ENCODE results near the gene TMOD2.
"Not testable (repeated sequence)": the region's sequence is repeated elsewhere in the genome, so short reads cannot be mapped to it uniquely, and the experiment has no call there.

TMOD2 gene

DNA sequence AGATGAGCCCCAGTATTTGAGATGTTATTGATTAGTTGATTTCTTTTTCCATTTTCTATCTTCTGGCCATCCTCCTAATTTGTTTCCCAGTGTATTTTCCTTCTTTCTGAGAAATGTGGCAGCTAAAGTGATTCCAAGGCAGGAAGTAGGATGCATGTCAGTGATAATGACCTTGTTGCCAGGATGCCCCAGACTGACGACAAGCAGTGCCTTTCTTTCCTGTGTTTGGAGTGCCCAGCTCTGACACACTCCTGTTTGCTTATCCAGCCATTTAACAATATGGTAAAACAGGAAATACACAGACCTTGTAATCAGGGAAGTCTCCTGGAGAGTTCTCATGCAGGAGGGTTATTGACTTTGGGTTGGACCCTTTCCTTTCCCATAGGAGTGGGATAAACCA lies 20.4 kb downstream of the TMOD2 start:
- DNase-seq (ENCODE audit: low spot score in 2 of 2) (no peak), ATAC-seq (ENCODE audit: low read depth) (no peak)
- peaks cover 34% of the 10 kb centered on the region for H3K36me3 Mint-ChIP-seq
- H3K27me3 Mint-ChIP-seq: no peaks in the 10 kb centered on the region
- no peak overlapping the region for H3K27ac Mint-ChIP-seq
- H3K9me3 Mint-ChIP-seq: no peaks in the 10 kb centered on the region
- H3K4me1 Mint-ChIP-seq: peaks cover 17% of the 10 kb centered on the region
- H3K4me3 Mint-ChIP-seq: no peak overlapping the region

DNA sequence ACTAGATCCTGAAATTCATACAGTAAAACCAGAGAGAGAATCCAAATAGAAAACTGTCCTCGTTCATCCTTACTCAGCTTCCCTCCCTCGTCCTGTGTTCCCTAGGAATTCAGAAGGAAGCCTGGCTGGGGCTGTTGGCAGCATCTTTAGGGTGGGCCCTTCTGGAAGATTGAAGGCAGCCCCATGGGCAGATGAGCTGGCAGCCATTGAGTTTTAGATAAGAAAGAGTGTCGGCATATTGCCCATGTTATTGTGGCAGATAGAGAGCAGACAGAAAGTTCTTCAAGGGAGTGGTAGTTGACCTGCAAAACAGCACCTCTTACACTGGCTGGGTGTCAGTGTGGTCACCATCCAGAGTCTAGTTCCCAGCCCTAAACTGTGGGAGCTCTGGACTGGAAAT lies 23.5 kb downstream of the TMOD2 start:
- Mint-ChIP-seq H3K27ac (no peak overlapping the region), H3K4me3 (no peak overlapping the region), H3K9me3 (no peaks in the 10 kb centered on the region), H3K4me1 (peaks cover 9% of the 10 kb centered on the region), H3K27me3 (no peaks in the 10 kb centered on the region), H3K36me3 (peaks cover 27% of the 10 kb centered on the region)
- ATAC-seq (ENCODE audit: low read depth) (no peak), DNase-seq (ENCODE audit: low spot score in 2 of 2) (no peak)

DNA sequence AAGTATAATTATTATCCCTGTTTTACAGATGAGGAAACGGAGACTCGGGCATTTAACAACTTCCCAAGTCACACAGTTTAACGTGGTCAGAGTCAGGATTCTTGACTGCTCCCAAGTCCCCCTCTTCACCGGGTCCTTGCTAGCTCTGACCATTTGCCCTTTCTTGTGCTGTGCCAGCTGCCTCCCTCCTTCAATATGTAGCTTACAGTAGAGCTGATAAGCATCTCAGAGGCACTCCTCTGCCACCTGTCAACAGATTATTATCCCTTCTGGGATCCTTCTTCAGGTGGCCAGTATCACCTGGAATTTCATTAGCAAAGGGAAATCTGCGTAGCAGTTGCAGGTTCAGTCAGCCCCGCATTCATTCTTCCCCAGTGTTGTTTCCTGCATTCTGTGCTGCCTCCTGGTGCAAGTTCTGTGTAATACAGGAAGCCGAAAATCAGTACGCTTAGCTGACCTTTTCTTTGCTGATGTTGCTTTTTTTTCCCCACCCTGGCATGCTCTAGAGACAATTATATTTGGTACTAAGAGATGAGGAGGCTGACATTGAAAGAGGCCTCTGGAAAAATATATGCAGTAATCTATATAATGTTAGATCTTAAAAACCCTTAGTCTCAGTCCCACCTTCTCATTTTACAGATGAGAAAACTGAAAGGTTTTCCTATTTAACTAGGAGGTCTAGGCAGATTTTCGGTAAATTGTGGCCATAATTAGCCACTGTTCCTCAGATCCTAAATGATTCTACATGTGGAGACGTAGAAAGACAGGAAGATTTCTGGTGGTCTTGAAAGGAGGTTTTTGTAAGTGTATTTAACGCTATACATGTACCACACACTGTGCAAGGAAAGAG lies 24.8 kb downstream of the TMOD2 start:
- H3K36me3 Mint-ChIP-seq: peaks cover 24% of the 10 kb centered on the region
- H3K27ac Mint-ChIP-seq: peak overlapping the region; percentile 41
- ATAC-seq (ENCODE audit: low read depth): peak; percentile 76
- H3K27me3 Mint-ChIP-seq: no peaks in the 10 kb centered on the region
- peaks cover 7% of the 10 kb centered on the region for H3K4me1 Mint-ChIP-seq
- DNase-seq (ENCODE audit: low spot score in 2 of 2): peak; percentile 29 to 57
- no peaks in the 10 kb centered on the region for H3K9me3 Mint-ChIP-seq
- no peak overlapping the region for H3K4me3 Mint-ChIP-seq

DNA sequence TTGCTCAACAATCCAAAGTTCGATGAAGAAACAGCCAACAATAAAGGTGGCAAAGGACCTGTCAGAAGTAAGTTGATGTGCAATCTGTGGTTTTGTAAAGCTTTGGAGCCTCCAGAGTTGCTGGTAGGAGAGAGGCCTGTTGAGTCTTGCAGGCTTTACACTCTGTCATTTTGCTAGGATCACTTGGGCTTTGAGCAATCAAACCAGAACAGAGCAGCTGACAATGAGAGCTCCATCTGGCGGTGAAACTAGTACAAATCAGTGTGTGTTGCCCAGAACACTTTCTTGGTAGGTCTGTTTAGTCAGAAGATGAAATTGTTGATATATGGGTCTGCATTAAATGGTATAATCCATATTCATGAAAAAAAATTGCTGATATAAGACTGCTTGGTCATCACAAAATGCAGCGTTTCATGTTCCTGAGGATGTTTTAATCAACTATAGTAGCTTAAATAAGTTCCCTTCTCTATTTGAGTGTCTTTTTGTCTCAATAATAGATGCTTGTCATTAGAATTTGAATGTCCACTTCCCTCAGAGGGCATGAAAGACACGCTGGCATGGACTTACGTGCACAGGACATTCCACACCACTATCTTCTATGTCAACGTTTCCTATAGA lies 25.7 kb downstream of the TMOD2 start:
- Mint-ChIP-seq H3K27me3 (no peaks in the 10 kb centered on the region), H3K27ac (no peak overlapping the region), H3K36me3 (peaks cover 26% of the 10 kb centered on the region), H3K4me1 (peaks cover 7% of the 10 kb centered on the region), H3K9me3 (peaks cover under 1% of the 10 kb centered on the region), H3K4me3 (no peak overlapping the region)
- ATAC-seq (ENCODE audit: low read depth) (peak; percentile 83), DNase-seq (ENCODE audit: low spot score in 2 of 2) (peak; percentile 58 to 59)

DNA sequence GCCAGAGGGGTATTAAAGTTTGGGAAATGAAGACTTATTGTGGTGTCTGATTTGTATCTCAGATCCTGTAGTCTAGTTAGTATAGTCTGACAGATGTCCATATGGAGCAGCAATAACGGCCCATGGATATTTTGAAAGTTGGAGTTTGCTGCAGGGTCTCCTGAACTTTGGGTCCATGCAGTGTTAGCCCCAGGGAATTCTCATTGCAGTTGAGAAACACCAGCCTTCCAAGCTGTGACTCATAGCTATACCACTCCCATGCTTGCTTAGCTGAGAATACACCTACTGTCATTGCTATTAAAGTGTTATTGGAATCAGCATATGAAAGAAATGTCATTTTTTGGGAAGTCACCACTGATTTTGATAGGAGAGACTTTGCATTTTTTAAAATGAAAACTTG lies 29.2 kb downstream of the TMOD2 start:
- H3K4me1 Mint-ChIP-seq: peaks cover 7% of the 10 kb centered on the region
- ATAC-seq (ENCODE audit: low read depth): no peak
- H3K4me3 Mint-ChIP-seq: no peak overlapping the region
- no peaks in the 10 kb centered on the region for H3K27me3 Mint-ChIP-seq
- H3K9me3 Mint-ChIP-seq: peaks cover 2% of the 10 kb centered on the region
- no peak for DNase-seq (ENCODE audit: low spot score in 2 of 2)
- no peak overlapping the region for H3K27ac Mint-ChIP-seq
- H3K36me3 Mint-ChIP-seq: peaks cover 34% of the 10 kb centered on the region

DNA sequence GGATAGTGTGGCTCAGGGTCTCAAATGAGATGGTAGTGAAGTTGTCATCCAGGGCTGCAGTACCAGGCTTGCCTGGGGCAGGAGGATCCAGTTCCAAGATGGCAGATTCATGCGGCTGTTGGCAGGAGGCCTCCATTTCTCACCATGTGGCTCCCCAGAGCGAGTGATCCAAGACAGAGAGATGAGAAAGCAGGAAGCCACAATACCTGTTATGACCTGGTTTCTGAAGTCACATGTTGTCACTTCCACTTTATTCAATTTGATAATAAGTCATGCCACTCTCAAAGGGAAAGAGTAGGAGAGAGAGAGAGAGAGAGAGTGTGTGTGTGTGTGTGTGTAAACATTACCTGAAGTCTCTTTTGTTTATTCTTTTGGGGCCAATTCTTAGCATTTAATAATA lies 30.1 kb downstream of the TMOD2 start:
- Mint-ChIP-seq H3K36me3 (peaks cover 30% of the 10 kb centered on the region), H3K4me1 (peaks cover 3% of the 10 kb centered on the region), H3K27me3 (no peaks in the 10 kb centered on the region), H3K27ac (no peak overlapping the region), H3K4me3 (no peak overlapping the region), H3K9me3 (peaks cover 2% of the 10 kb centered on the region)
- ATAC-seq (ENCODE audit: low read depth) (no peak), DNase-seq (ENCODE audit: low spot score in 2 of 2) (no peak)

DNA sequence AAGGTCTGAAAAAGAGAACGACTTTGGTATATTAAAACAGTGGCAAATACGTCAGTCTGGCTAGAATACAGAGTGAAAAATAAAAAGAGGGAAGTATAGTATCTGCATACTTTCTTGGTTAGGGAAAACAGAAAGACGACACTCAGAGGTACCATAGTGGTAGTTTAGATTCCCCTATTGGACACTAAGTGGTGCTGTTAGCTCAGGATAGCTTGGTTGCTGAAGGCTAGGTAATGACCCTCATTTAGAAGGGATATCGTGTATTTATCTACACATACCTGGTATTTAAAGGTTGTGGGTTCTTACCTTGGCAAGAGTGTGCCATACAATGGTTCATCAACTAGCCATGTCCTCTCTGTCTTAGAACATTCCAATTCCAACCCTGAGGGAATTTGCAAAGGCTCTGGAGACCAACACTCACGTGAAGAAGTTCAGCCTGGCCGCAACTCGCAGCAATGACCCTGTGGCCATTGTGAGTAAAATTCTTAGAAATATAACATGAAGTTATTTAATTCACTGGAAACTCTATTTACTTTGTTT lies 31.0 kb downstream of the TMOD2 start:
- Mint-ChIP-seq H3K4me1 (no peaks in the 10 kb centered on the region), H3K4me3 (no peak overlapping the region), H3K9me3 (peaks cover 2% of the 10 kb centered on the region), H3K36me3 (peaks cover 30% of the 10 kb centered on the region), H3K27me3 (no peaks in the 10 kb centered on the region), H3K27ac (no peak overlapping the region)
- DNase-seq (ENCODE audit: low spot score in 2 of 2) (no peak), ATAC-seq (ENCODE audit: low read depth) (no peak)

DNA sequence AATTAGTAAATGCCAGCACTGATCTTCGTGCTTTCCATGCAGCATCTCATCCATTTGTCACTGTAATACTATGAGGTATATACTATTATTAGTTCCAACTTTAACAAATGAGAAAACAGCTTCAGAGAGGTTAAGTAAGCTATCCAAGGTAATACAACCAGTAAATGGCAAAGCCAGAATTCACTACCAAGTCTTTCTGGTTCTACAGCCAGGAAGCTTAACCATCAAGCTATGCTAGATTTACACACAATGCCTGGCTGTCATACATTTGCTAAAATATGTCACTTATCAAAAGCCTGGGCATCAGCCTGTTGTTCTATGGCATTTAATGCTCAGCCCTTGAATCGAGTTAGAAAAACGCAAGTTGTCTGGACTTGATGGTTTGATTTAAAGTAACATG lies 32.6 kb downstream of the TMOD2 start:
- Mint-ChIP-seq H3K9me3 (peaks cover 2% of the 10 kb centered on the region), H3K36me3 (peaks cover 37% of the 10 kb centered on the region), H3K4me3 (no peak overlapping the region), H3K4me1 (no peaks in the 10 kb centered on the region), H3K27ac (no peak overlapping the region), H3K27me3 (no peaks in the 10 kb centered on the region)
- ATAC-seq (ENCODE audit: low read depth): no peak
- no peak for DNase-seq (ENCODE audit: low spot score in 2 of 2)

DNA sequence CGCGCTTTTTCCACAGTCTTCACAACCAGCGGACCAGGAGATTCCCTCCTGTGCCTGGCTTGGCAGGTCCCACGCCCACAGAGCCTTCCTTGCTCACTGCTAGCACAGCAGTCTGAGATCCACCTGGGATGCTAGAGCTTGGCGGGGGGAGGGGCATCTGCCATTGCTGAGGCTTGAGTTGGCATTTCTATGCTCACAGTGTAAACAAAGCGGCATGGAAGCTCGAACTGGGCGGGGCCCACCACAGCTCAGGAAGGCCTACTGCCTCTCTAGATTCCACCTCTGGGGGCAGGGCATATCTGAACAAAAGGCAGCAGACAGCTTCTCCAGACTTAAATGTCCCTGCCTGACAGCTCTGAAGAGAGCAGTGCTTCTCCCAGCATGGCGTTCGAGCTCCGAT lies 35.7 kb downstream of the TMOD2 start:
- not testable (repeated sequence) for H3K4me3 Mint-ChIP-seq; H3K4me1 Mint-ChIP-seq; H3K27ac Mint-ChIP-seq; ATAC-seq (ENCODE audit: low read depth); H3K27me3 Mint-ChIP-seq; DNase-seq (ENCODE audit: low spot score in 2 of 2); H3K9me3 Mint-ChIP-seq
- H3K36me3 Mint-ChIP-seq: peaks cover 26% of the 10 kb centered on the region

DNA sequence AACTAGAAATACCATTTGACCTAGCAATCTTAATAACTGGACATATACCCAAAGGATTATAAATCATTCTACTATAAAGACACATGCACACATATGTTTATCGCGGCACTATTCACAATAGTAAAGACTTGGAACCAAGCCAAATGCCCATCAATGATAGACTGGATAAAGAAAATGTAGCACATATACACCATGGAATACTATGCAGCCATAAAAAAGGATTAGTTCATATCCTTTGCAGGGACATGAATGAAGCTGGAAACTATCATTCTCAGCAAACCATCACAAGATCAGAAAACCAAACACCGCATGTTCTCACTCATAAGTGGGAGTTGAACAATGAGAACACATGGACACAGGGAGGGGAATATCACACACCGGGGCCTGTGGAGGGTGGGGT lies 41.1 kb downstream of the TMOD2 start:
- ATAC-seq (ENCODE audit: low read depth); H3K4me1 Mint-ChIP-seq; H3K9me3 Mint-ChIP-seq; H3K27ac Mint-ChIP-seq; H3K4me3 Mint-ChIP-seq; H3K27me3 Mint-ChIP-seq; DNase-seq (ENCODE audit: low spot score in 2 of 2): not testable (repeated sequence)
- H3K36me3 Mint-ChIP-seq: peaks cover 12% of the 10 kb centered on the region

DNA sequence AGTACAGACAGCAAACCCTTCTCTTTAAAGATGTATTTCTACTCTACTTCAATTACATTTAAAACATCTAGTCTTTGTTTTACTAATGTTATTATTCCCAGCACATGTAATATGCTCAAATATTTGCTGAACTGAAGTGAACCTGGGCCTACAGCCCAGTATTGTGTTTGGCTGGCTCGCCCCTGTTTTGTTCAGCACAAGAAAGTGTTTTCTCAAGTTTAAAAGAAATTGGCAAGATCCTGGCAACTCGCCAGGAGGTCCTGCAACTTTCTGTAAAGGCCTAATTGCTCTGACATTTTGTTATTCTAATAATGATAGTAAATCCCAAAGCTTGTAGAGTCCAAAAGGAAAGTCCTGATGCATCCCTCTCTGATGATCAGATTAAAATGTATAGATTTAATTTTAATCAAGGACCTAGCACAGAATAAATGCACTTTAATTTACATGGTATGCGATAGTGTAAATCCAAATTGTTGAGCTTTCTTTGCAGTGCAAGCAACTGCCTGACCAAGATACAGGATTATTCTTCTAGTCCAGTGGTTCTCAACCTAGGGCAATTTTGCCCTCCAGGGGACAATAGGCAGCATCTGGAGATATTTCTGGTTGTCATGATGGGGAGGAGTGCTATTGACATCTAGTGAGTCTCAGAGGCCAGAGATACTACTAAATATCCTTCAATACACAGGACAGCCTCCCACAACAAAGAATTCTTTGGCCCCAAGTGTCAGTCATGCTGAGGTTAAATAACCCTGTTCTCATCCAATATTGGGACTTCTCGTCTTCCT lies 42.3 kb downstream of the TMOD2 start:
- Mint-ChIP-seq H3K4me1 (no peaks in the 10 kb centered on the region), H3K4me3 (no peak overlapping the region), H3K27me3 (no peaks in the 10 kb centered on the region), H3K36me3 (peaks cover 10% of the 10 kb centered on the region), H3K27ac (no peak overlapping the region), H3K9me3 (no peaks in the 10 kb centered on the region)
- no peak for DNase-seq (ENCODE audit: low spot score in 2 of 2)
- ATAC-seq (ENCODE audit: low read depth): no peak

DNA sequence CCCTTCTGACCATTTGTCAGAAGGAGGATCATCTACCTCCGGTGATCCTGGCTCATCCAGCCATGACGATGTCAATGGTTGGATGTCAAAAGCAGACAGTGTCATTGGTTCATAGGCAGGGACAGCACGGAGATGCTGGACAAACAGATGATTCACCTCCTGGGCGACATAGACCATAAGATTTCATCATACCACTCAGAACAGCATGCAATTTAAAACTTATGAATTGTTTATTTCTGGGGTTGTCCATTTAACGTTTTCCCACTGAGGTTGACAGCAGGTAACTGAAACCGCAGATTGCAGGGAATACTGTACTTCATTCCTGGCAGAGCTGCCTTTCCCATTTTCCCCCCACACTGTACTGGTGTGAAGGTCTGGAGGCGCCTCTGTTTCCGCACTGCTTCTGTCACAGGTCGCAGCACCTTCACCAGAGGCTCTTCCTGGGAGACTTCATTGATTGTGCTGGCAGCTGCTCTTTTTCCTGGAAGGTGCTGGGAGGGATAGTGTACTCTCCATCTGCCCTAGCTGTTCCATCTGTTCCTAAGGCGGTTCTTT lies 45.5 kb downstream of the TMOD2 start:
- H3K9me3 Mint-ChIP-seq: no peaks in the 10 kb centered on the region
- no peaks in the 10 kb centered on the region for H3K27me3 Mint-ChIP-seq
- no peak overlapping the region for H3K27ac Mint-ChIP-seq
- no peak for DNase-seq (ENCODE audit: low spot score in 2 of 2)
- H3K4me1 Mint-ChIP-seq: peaks cover 5% of the 10 kb centered on the region
- ATAC-seq (ENCODE audit: low read depth): no peak
- H3K36me3 Mint-ChIP-seq: peaks cover 22% of the 10 kb centered on the region
- no peak overlapping the region for H3K4me3 Mint-ChIP-seq

DNA sequence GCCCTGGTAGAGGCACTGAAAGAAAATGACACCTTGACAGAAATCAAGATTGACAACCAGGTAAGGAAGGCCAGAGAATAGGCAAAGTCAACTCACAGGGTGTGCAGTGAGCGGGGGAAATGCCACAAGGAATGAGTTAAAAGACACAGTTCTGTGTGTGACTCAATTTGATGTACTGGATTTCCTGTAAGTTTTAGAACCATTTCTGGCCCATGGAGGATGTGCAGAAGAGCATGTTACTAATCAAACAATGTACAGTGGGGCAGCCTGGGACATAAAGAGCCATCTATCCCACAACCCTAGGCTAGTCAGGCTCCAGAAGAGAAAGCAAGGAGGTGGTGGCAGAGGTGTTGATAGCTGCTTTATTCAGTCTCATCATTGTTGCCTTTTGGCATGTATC lies 46.9 kb downstream of the TMOD2 start:
- H3K9me3 Mint-ChIP-seq: no peaks in the 10 kb centered on the region
- no peak overlapping the region for H3K4me3 Mint-ChIP-seq
- DNase-seq (ENCODE audit: low spot score in 2 of 2): no peak
- H3K4me1 Mint-ChIP-seq: peaks cover 5% of the 10 kb centered on the region
- H3K27me3 Mint-ChIP-seq: no peaks in the 10 kb centered on the region
- H3K36me3 Mint-ChIP-seq: peaks cover 24% of the 10 kb centered on the region
- no peak overlapping the region for H3K27ac Mint-ChIP-seq
- ATAC-seq (ENCODE audit: low read depth): no peak
